Breast epithelium (tissue), 4 donors: ENCODE results near the gene KBTBD3. TPM values are rescaled to one million over a fixed set of nuclear protein-coding genes. Genes with fewer than 3 reads are reported as not detected.

ENCODE experiments used
- DNase-seq, 2 donors: peaks; one replicate each; pipeline ENCODE4 v3.0.0-alpha.2; 2019; ENCODE audit warnings: low spot score in 2 of 2
- H3K27ac ChIP-seq, 2 donors: fragments of 200-600 bp; sonication (generic) in 1 of 2; one replicate each; pipeline ENCODE4 v1.5.1; 2016 to 2019; ENCODE audit warnings: mild to moderate bottlenecking in 1 of 2
- H3K27me3 ChIP-seq, 2 donors: fragments of 200-600 bp; sonication (generic) in 1 of 2; one replicate each; pipeline versions ENCODE4 v1.5.1 to v1.6.0; 2017 to 2019; ENCODE audit warnings: control low read depth in 1 of 2, mild to moderate bottlenecking in 1 of 2
- H3K36me3 ChIP-seq: fragments of 200-600 bp; one replicate; pipeline ENCODE4 v1.5.1; 2019
- H3K4me1 ChIP-seq, 2 donors: fragments of 200-600 bp; sonication (generic); one replicate each; pipeline ENCODE4 v1.5.1; 2016 to 2019; ENCODE audit warnings: control low read depth in 1 of 2
- H3K4me3 ChIP-seq, 3 donors: fragments of 200-600 bp; sonication (generic); 1 replicate in 2 of 3; 2 replicates in 1 of 3; pipeline ENCODE4 v1.5.1; 2016 to 2019; ENCODE audit warnings: mild to moderate bottlenecking in 3 of 3, moderate library complexity in 2 of 3
- H3K9me3 ChIP-seq, 2 donors: fragments of 200-600 bp; sonication (generic) in 1 of 2; one replicate each; pipeline ENCODE4 v1.5.1; 2016 to 2019; ENCODE audit warnings: control low read depth in 1 of 2
- CTCF ChIP-seq, 3 donors: fragments of 450-650 bp; IDR thresholded peaks; one replicate each; pipeline ENCODE4 v1.5.1; 2016 to 2017; ENCODE audit warnings: antibody characterized with exemption in 3 of 3, mild to moderate bottlenecking in 3 of 3, moderate library complexity in 3 of 3
- POLR2A ChIP-seq: fragments of 450-650 bp; IDR thresholded peaks from one replicate; pipeline ENCODE4 v1.6.1; 2016; ENCODE audit warnings: antibody characterized with exemption, mild to moderate bottlenecking, moderate library complexity
- POLR2AphosphoS5 ChIP-seq, 3 donors: sonication (generic); formaldehyde crosslinking; IDR thresholded peaks; one replicate each; pipeline ENCODE4 v1.6.1; 2017; ENCODE audit warnings: antibody characterized with exemption in 3 of 3
- intact Hi-C: fragments of 100-400 bp; cut with DNase I; formaldehyde crosslinking; loops from one replicate; pipeline ENCODE4 v1.15.1; 2023; ENCODE audit warnings: low total_unique reads
- total RNA-seq, 3 donors: library from RNA; depleted of rRNA; stranded (reverse); fragments of >200 nt; gene quantifications; one replicate each; pipeline ENCODE4 v1.1.0, GENCODE V29; 2016

Gene KBTBD3
- 10 to 100 TPM in 2 of 3 donors, 1 to 10 TPM in 1; 5.0 to 15.4 (median 13.6) TPM for total RNA-seq

GRCh38 chr11:106076919-106077608 is at the start of gene KBTBD3:
TSS of gene KBTBD3 (minus strand) at chr11:106077347. CDS start at chr11:106059097, 18,250 bp downstream.
- H3K4me1 ChIP-seq, result peaks cover 0 to 13% of the 10 kb centered on the region in 2 donors
- TF ChIP-seq CTCF (IDR thresholded peaks at IDR 0.05) (peak in 1 of 3 donors; percentile 36), POLR2AphosphoS5 (IDR thresholded peaks at IDR 0.05) (peak; percentile 39 to 84 (median 83)), POLR2A (peak; percentile 86)
- intact Hi-C loops, result no loop called here

GRCh38 chr11:106121570-106122320 is 44.6 kb upstream of the KBTBD3 start:
- Histone ChIP-seq H3K27me3 (no peaks in the 10 kb centered on the region), H3K27ac (no peak overlapping the region), H3K9me3 (no peaks in the 10 kb centered on the region), H3K4me1 (no peaks in the 10 kb centered on the region), H3K4me3 (no peak overlapping the region), H3K36me3 (no peaks in the 10 kb centered on the region)
- DNase-seq, result no peak
- intact Hi-C loops, result no loop called here
- TF ChIP-seq POLR2A (no peak), CTCF (IDR thresholded peaks at IDR 0.05) (no peak), POLR2AphosphoS5 (IDR thresholded peaks at IDR 0.05) (no peak)

More at GRCh38 chr11:106076919-106077608, at the start of gene KBTBD3:
- Histone ChIP-seq H3K36me3 (no peaks in the 10 kb centered on the region), H3K9me3 (no peaks in the 10 kb centered on the region), H3K27ac (peak within 1 kb of the TSS; percentile 98 to 99), H3K27me3 (no peaks in the 10 kb centered on the region), H3K4me3 (peak within 1 kb of the TSS; percentile 77 to 95 (median 89))
- peak; percentile 98 for DNase-seq

GRCh38 chr11:106105986-106106385 is 28.8 kb upstream of the KBTBD3 start:
- no peak for DNase-seq
- intact Hi-C loops, result no loop called here
- Histone ChIP-seq H3K36me3 (no peaks in the 10 kb centered on the region), H3K9me3 (no peaks in the 10 kb centered on the region), H3K4me3 (no peak overlapping the region), H3K4me1 (no peaks in the 10 kb centered on the region), H3K27ac (no peak overlapping the region), H3K27me3 (no peaks in the 10 kb centered on the region)
- no peak for TF ChIP-seq CTCF (IDR thresholded peaks at IDR 0.05)
- no peak for TF ChIP-seq POLR2AphosphoS5 (IDR thresholded peaks at IDR 0.05)
- TF ChIP-seq POLR2A, result no peak

- Histone ChIP-seq H3K27me3 (no peaks in the 10 kb centered on the region), H3K4me3 (no peak overlapping the region), H3K4me1 (no peaks in the 10 kb centered on the region), H3K36me3 (no peaks in the 10 kb centered on the region), H3K27ac (no peak overlapping the region), H3K9me3 (no peaks in the 10 kb centered on the region)
- no peak for DNase-seq
- TF ChIP-seq POLR2A (no peak), CTCF (IDR thresholded peaks at IDR 0.05) (no peak), POLR2AphosphoS5 (IDR thresholded peaks at IDR 0.05) (no peak)
- intact Hi-C loops, result no loop called here
Measured at GRCh38 chr11:106101819-106102218, 24.7 kb upstream of the KBTBD3 start.

- Histone ChIP-seq H3K9me3 (no peaks in the 10 kb centered on the region), H3K36me3 (no peaks in the 10 kb centered on the region), H3K4me1 (no peaks in the 10 kb centered on the region), H3K27ac (no peak overlapping the region), H3K4me3 (no peak overlapping the region), H3K27me3 (no peaks in the 10 kb centered on the region)
- TF ChIP-seq CTCF (IDR thresholded peaks at IDR 0.05), result no peak
- no peak for TF ChIP-seq POLR2AphosphoS5 (IDR thresholded peaks at IDR 0.05)
- no peak for TF ChIP-seq POLR2A
- DNase-seq, result no peak
- intact Hi-C loops, result no loop called here
Measured at GRCh38 chr11:106101370-106101769, 24.2 kb upstream of the KBTBD3 start.
